H9 (cell line): ENCODE results near the gene KCNA4. TPM values are rescaled to one million over a fixed set of nuclear protein-coding genes. Genes with fewer than 3 reads are reported as not detected.

Experiments used
- DNase-seq: peaks from one replicate; pipeline ENCODE4 v3.0.0-alpha.2; 2017
- H2AFZ ChIP-seq: one replicate; pipeline ENCODE4 v1.6.1; 2013; ENCODE audit warnings: mild to moderate bottlenecking, low read length, control low read depth, moderate library complexity
- H2AK5ac ChIP-seq: 2 replicates; pipeline ENCODE4 v1.6.1; 2013; ENCODE audit warnings: low read length, control low read depth, mixed read lengths; ENCODE audit not compliant: insufficient read length
- H2BK120ac ChIP-seq: one replicate; pipeline ENCODE4 v1.6.1; 2013; ENCODE audit warnings: low read depth, mild to moderate bottlenecking, low read length, control low read depth, inconsistent platforms; ENCODE audit not compliant: poor library complexity, severe bottlenecking
- H2BK12ac ChIP-seq: 2 replicates; pipeline ENCODE4 v1.6.1; 2013; ENCODE audit warnings: low read length, control low read depth, mixed read lengths, low read depth; ENCODE audit not compliant: insufficient read length
- H2BK15ac ChIP-seq: 2 replicates; pipeline ENCODE4 v1.6.1; 2013; ENCODE audit warnings: low read depth, low read length, control low read depth
- H2BK20ac ChIP-seq: one replicate; pipeline ENCODE4 v1.6.1; 2013; ENCODE audit warnings: low read depth, mild to moderate bottlenecking, low read length, control low read depth, inconsistent platforms; ENCODE audit not compliant: poor library complexity, severe bottlenecking
- H2BK5ac ChIP-seq: 2 replicates; pipeline ENCODE4 v1.6.1; 2013; ENCODE audit warnings: low read length, control low read depth, mixed read lengths; ENCODE audit not compliant: insufficient read length
- H3K14ac ChIP-seq: 2 replicates; pipeline ENCODE4 v1.6.1; 2013; ENCODE audit warnings: low read length, control low read depth; ENCODE audit not compliant: insufficient read depth
- H3K18ac ChIP-seq: 2 replicates; pipeline ENCODE4 v1.6.1; 2013; ENCODE audit warnings: low read depth, mild to moderate bottlenecking, mixed read lengths, low read length, control low read depth; ENCODE audit not compliant: insufficient read length
- H3K23ac ChIP-seq: 2 replicates; pipeline ENCODE4 v1.6.1; 2013; ENCODE audit warnings: low read length, control low read depth, mixed read lengths, low read depth; ENCODE audit not compliant: insufficient read length
- H3K23me2 ChIP-seq: 2 replicates; pipeline ENCODE4 v1.6.1; 2013; ENCODE audit warnings: low read depth, mild to moderate bottlenecking, mixed read lengths, low read length, control low read depth; ENCODE audit not compliant: insufficient read length, poor library complexity, severe bottlenecking
- H3K27ac ChIP-seq: 2 replicates; pipeline ENCODE4 v1.5.1; 2013; ENCODE audit warnings: low read length, control low read depth, mixed read lengths, low read depth; ENCODE audit not compliant: insufficient read length
- H3K27me3 ChIP-seq: 2 replicates; pipeline ENCODE4 v1.6.1; 2013; ENCODE audit warnings: low read length, control low read depth, inconsistent platforms; ENCODE audit not compliant: insufficient read depth
- H3K4ac ChIP-seq: 2 replicates; pipeline ENCODE4 v1.6.1; 2013; ENCODE audit warnings: low read depth, mild to moderate bottlenecking, control low read depth, inconsistent platforms, low read length, moderate library complexity
- H3K4me1 ChIP-seq: 2 replicates; pipeline ENCODE4 v1.6.1; 2013; ENCODE audit warnings: low read length, control low read depth, inconsistent platforms; ENCODE audit not compliant: insufficient read depth
- H3K4me2 ChIP-seq: 2 replicates; pipeline ENCODE4 v1.6.1; 2013; ENCODE audit warnings: low read length, control low read depth, mixed read lengths; ENCODE audit not compliant: insufficient read length, insufficient read depth
- H3K56ac ChIP-seq: 2 replicates; pipeline ENCODE4 v1.6.1; 2013; ENCODE audit warnings: low read depth, mild to moderate bottlenecking, mixed read lengths, low read length, control low read depth; ENCODE audit not compliant: insufficient read length
- H3K79me1 ChIP-seq: 2 replicates; pipeline ENCODE4 v1.6.1; 2013; ENCODE audit warnings: low read depth, mild to moderate bottlenecking, moderate library complexity, low read length, control low read depth, inconsistent platforms; ENCODE audit not compliant: insufficient read depth, poor library complexity, severe bottlenecking
- H3K79me2 ChIP-seq: 2 replicates; pipeline ENCODE4 v1.6.1; 2013; ENCODE audit warnings: low read length, control low read depth, inconsistent platforms; ENCODE audit not compliant: insufficient read depth
- H3K9ac ChIP-seq: 2 replicates; pipeline ENCODE4 v1.6.1; 2013; ENCODE audit warnings: low read length, control low read depth, mixed read lengths; ENCODE audit not compliant: insufficient read length; ENCODE audit errors: extremely low read depth
- H3K9me3 ChIP-seq: one replicate; pipeline ENCODE4 v1.6.1; 2013; ENCODE audit warnings: low read depth, low read length, inconsistent platforms; ENCODE audit not compliant: control insufficient read depth
- H3T11ph ChIP-seq: one replicate; pipeline ENCODE4 v1.6.1; 2013; ENCODE audit warnings: mild to moderate bottlenecking, low read length, control low read depth, inconsistent platforms
- H4K20me1 ChIP-seq: one replicate; pipeline ENCODE4 v1.6.1; 2013; ENCODE audit not compliant: control insufficient read depth, insufficient read length, insufficient read depth
- H4K5ac ChIP-seq: 2 replicates; pipeline ENCODE4 v1.6.1; 2013; ENCODE audit warnings: low read depth, mild to moderate bottlenecking, mixed read lengths, low read length, control low read depth; ENCODE audit not compliant: insufficient read length
- H4K8ac ChIP-seq: replicated peaks from 2 replicates; pipeline ENCODE4 v1.6.1; 2013; ENCODE audit warnings: low read length, control low read depth, mixed read lengths, low read depth; ENCODE audit not compliant: insufficient read length
- H4K91ac ChIP-seq: 2 replicates; pipeline ENCODE4 v1.6.1; 2013; ENCODE audit warnings: low read depth, mild to moderate bottlenecking, moderate library complexity, mixed read lengths, low read length, control low read depth; ENCODE audit not compliant: insufficient read length
- H3K27ac Mint-ChIP-seq, 3 experiments: 2 replicates in 2 of 3; 3 replicates in 1 of 3; pipeline ENCODE4 v1.8.0; 2020 to 2021; ENCODE audit warnings: mixed read lengths in 3 of 3, mild to moderate bottlenecking in 1 of 3, moderate library complexity in 1 of 3
- H3K27me3 Mint-ChIP-seq: 2 replicates; pipeline ENCODE4 v1.8.0; 2021; ENCODE audit warnings: low read depth, mild to moderate bottlenecking, moderate library complexity, mixed read lengths
- H3K36me3 Mint-ChIP-seq, 3 experiments: 2 replicates in 2 of 3; 3 replicates in 1 of 3; pipeline ENCODE4 v1.8.0; 2020 to 2021; ENCODE audit warnings: low read depth in 3 of 3, mixed read lengths in 3 of 3; ENCODE audit not compliant: insufficient read depth in 1 of 3
- H3K4me1 Mint-ChIP-seq, 2 experiments: 2 replicates each; pipeline ENCODE4 v1.8.0; 2020; ENCODE audit warnings: mixed read lengths in 2 of 2
- H3K4me3 Mint-ChIP-seq, 2 experiments: 2 replicates in 1 of 2; 3 replicates in 1 of 2; pipeline ENCODE4 v1.8.0; 2020 to 2021; ENCODE audit warnings: mild to moderate bottlenecking in 2 of 2, mixed read lengths in 2 of 2, moderate library complexity in 1 of 2
- H3K9me3 Mint-ChIP-seq, 2 experiments: 2 replicates in 1 of 2; 3 replicates in 1 of 2; pipeline ENCODE4 v1.8.0; 2020; ENCODE audit warnings: mild to moderate bottlenecking in 2 of 2, mixed read lengths in 2 of 2, moderate library complexity in 1 of 2
- WGBS: extraction: QIAGEN DNeasy Blood & Tissue Kit; methylation state at CpG from one replicate; pipeline ENCODE4 v1.1.7; 2013; ENCODE audit warnings: missing lambda C conversion rate, low lambda C conversion rate, mixed read lengths; ENCODE audit not compliant: insufficient read length; ENCODE audit errors: extremely low coverage; 5-methylcytosine and 5-hydroxymethylcytosine counted together
- total RNA-seq: library from RNA; stranded (reverse); gene quantifications from 2 replicates; pipeline ENCODE4 v1.2.1, GENCODE V29; 2021
- TF ChIP-seq, protein P1 (sequence below): fragments of 200-600 bp; sonication (generic); conservative IDR thresholded peaks from 3 replicates; pipeline ENCODE4 v1.8.0; 2021; ENCODE audit warnings: antibody characterized with exemption, mild to moderate bottlenecking

Gene KCNA4
- total RNA-seq, 1 experiment from 2014 or later, result not detected

DNA sequence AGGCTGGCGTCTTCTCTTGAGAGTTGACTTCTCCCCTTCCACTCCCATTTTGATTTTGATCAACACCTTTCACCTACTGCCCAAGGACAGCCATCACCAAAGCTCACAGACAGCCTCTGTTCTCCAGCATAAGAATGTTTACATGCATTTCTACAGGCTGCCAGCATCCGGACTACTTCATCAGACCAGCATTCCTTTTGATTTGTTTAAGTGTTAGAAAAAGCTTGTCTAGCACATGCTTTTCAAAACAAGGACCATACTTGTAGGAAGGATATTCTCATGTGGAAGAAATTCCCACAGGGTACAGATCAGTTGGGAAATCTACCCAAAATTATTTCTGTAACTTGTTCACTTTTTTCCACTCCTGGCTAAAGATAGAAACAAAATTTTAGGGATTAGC lies 6.2 kb upstream of the KCNA4 start:
- no peaks in the 10 kb centered on the region for H3K79me2 ChIP-seq
- H2BK5ac ChIP-seq, result no peak overlapping the region
- H3K4me1 ChIP-seq, result peaks cover 2% of the 10 kb centered on the region; the same call in 1 of the 2 replicates
- H4K5ac ChIP-seq, result no peak overlapping the region
- no peaks in the 10 kb centered on the region for H3K79me1 ChIP-seq
- no peaks in the 10 kb centered on the region for H3K9me3 ChIP-seq
- H3T11ph ChIP-seq, result no peak overlapping the region
- Mint-ChIP-seq H3K4me3 (no peak overlapping the region), H3K4me1 (peaks cover 15 to 16% of the 10 kb centered on the region in 2 experiments), H3K27me3 (no peaks in the 10 kb centered on the region; the same call in none of the 2 replicates), H3K9me3 (peaks cover 0 to 6% of the 10 kb centered on the region in 2 experiments; a peak in 3 of 5 replicates), H3K36me3 (0 out of 7 replicates have a peak, but pooled peaks cover 0 to 1% (median 0%) of the 10 kb centered on the region in 3 experiments), H3K27ac (no peak overlapping the region)
- no peak overlapping the region for H2AFZ ChIP-seq
- no peak overlapping the region for H4K8ac ChIP-seq
- no peak overlapping the region for H3K56ac ChIP-seq
- H3K23ac ChIP-seq, result no peak overlapping the region
- H3K27ac ChIP-seq, result no peak overlapping the region
- H3K18ac ChIP-seq, result no peak overlapping the region
- H2BK120ac ChIP-seq, result no peak overlapping the region
- H3K27me3 ChIP-seq, result peaks cover 75% of the 10 kb centered on the region
- H2BK20ac ChIP-seq, result no peak overlapping the region
- H3K9ac ChIP-seq, result no peak overlapping the region
- no peak overlapping the region for H2BK12ac ChIP-seq
- TF ChIP-seq, protein P1, sequence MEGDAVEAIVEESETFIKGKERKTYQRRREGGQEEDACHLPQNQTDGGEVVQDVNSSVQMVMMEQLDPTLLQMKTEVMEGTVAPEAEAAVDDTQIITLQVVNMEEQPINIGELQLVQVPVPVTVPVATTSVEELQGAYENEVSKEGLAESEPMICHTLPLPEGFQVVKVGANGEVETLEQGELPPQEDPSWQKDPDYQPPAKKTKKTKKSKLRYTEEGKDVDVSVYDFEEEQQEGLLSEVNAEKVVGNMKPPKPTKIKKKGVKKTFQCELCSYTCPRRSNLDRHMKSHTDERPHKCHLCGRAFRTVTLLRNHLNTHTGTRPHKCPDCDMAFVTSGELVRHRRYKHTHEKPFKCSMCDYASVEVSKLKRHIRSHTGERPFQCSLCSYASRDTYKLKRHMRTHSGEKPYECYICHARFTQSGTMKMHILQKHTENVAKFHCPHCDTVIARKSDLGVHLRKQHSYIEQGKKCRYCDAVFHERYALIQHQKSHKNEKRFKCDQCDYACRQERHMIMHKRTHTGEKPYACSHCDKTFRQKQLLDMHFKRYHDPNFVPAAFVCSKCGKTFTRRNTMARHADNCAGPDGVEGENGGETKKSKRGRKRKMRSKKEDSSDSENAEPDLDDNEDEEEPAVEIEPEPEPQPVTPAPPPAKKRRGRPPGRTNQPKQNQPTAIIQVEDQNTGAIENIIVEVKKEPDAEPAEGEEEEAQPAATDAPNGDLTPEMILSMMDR, result no peak
- H3K4ac ChIP-seq, result no peak overlapping the region
- H4K20me1 ChIP-seq, result no peaks in the 10 kb centered on the region
- H2BK15ac ChIP-seq, result no peak overlapping the region
- H2AK5ac ChIP-seq, result no peak overlapping the region
- DNase-seq, result no peak
- no peaks in the 10 kb centered on the region for H3K23me2 ChIP-seq
- no peak overlapping the region for H3K14ac ChIP-seq
- no peak overlapping the region for H3K4me2 ChIP-seq
- H4K91ac ChIP-seq, result no peak overlapping the region
- no CpG with 5 or more reads among the region's 2 CpGs for WGBS
